GM18520 (cell line): ENCODE results near the gene ARFGEF3.

ENCODE experiments used
- ATAC-seq: cut with Tn5 transposase; IDR thresholded peaks from one replicate; pipeline ENCODE4 v1.9.1; 2021; ENCODE audit not compliant: unreplicated experiment

ARFGEF3 gene

DNA sequence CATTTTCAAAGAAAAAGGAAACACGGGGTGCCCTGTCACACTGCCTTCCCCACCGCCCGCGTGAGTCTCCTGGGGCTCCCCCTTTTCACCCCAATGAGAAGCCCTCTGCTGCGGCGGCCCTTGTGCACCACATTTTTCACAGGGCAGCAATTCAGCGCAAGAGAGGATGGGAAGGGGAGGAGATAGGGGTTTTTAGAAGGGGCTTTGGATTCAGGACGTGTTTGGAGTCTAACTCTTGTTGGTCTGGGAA lies 726 bp upstream of the ARFGEF3 start:
- ATAC-seq: no peak

DNA sequence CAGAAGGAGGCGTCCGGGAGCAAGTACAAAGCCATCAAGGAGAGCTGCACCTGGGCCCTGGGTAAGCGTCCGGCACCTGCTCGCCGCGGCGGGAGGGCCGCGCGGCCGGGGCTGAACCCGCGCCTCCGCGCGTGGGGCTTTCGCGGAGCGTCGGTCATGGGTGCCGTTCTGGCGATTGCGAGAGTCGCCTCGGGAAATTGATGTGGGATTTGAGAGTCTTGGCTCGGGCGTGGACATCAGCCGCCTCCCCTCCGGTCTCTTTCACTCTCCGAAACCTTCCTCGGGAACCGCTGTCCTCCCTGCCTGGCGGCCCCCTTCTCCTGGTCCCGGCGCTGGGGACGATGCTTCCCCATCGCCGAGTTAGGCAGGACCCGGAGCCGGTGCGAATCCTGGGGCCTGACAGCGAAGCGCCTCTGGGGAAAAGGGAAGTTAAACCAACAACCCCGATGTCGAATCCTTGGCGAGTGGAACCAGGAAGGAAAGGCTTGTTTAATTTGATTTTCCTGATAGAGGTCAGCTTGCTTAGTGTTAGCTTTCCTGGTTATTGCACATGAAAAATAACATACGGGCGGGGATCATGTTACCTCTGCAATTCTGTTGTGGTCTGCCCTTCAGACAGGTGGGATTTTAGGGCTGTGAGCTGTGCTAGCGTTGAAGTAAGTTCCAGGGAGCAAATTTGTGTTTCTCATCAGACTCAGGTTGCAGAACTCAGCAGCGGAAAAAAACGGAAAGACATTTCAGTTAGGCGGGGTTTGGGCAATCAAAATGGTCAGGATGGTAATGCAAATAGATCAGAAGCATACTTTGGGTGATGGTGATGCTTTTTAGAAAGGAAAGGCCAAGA lies 594 bp downstream of the ARFGEF3 start:
- no peak for ATAC-seq

DNA sequence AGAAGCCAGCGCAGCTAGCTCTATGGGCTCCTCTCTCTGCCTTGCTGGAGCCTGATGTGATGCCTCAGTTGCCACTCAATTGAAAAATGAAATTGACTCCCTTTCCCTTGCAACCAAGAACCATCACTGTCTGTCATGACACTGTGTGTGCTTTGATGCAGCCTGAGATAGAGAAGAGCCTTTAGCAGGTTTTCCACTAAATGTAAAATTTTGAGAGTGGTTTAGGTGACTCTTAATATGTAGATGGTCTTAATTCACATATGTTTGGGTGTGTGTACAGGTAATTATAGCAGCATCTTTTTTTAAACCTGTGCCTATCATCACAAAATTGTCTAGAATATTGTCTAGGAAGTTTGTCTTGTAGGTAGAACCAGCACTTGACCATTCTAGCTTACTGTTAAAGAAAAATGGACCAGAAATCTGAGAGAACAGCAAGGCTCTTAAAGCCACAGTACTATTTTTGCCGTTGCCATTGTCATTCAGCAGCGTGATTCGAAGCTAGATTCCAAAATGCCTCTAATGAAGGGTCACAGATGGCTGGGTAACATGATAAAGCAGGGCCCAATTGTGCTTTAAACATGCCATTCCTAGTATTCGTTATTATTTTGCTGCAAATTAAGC lies 1.3 kb downstream of the ARFGEF3 start:
- no peak for ATAC-seq

DNA sequence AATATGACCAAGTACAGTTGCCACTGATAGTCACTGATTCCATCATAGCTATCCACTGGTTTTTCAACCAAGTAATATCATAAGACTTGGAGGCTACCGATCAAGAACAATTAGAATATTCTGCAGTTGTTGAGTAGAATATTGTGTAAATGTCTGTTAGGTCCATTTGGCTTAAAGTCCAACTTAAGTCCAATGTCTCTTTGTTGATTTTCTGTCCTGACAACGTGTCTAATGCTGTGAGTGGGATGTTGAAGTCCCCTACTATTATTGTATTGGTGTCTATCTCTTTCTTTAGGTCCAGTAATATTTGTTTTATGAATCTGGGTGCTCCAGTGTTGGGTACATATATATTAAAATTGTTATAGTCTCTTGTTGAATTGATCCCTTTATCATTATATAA lies 13.9 kb downstream of the ARFGEF3 start:
- ATAC-seq: no peak

DNA sequence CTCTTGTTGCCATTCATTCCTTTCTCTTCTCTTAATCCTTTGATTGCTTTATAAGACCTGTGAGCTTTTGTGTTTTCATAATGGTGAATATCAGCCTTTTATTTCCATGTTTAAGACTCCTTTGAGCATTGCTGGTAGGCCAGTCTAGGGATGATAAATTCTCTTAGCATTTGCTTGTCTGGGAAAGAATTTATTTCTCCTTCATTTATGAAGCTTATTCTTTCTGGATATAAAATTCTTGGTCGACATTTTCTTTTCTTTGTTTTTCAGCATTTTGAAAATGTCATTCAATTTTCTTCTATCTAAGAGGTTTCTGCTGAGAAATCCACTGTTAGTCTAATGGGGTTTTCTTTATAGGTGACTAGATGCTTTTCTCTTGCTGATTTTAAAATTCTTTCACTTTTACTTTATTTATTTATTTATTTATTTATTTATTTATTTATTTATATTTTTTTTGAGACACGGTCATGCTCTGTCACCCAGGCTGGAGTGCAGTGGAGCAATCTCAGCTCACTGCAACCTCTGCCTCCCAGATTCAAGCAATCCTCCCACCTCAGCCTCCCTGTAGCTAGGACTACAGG lies 15.0 kb downstream of the ARFGEF3 start:
- ATAC-seq: no peak

DNA sequence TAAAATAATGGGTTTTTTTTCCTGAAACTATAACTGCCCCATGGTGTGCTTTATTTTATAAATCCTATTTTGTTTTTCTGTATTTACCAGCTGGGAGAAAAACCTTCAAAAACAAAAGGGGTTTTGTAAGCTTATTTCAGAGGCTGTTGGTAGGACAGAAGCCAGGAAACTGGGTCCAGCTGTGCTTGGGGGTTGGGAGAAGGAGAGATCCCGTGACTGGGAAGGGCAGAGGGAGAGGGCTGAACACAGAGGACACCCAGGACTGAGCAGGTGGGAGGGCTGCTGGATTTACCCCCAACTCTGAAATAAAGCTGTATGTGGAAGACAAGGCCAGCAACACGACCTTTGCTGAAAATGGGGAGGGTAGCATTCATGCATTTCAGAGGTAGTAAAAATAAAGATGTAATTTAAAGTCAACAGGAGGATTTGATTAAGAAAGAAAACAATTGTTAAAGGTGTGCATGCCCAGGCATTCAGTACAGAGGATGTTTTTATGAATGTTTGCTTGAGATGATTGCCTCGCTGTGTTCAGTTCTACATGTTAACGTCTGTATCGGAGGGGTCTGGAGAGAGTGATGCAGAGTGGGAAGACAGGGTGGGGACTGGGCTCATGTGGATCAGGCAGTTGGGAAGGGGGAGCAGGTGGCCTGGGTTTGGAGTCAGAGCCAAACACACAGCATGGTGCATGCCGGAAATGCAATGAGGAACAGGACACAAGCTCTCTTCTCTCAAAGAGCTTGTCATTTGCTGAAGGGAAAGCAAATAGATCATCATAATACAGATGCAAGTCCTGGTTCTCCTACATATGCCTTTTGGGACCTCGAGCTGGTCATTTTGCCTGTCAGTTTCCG lies 21.4 kb downstream of the ARFGEF3 start:
- no peak for ATAC-seq

DNA sequence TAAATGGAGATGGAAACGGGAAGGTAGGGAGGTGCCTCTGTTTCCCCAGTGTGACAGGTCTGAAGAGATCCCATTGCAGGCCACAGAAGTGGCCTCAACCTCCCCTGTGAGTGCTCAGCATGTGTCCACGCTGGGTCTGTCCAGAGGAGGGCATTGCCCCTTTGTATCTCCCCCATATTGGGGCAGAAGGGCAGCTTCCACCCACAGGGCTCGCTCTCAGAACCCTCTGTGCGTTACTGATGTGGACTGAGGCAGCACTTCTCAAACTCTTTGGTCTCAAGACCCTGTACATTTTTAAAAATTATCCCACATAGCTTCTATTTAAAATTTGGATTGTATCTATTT lies 22.0 kb downstream of the ARFGEF3 start:
- ATAC-seq: no peak

DNA sequence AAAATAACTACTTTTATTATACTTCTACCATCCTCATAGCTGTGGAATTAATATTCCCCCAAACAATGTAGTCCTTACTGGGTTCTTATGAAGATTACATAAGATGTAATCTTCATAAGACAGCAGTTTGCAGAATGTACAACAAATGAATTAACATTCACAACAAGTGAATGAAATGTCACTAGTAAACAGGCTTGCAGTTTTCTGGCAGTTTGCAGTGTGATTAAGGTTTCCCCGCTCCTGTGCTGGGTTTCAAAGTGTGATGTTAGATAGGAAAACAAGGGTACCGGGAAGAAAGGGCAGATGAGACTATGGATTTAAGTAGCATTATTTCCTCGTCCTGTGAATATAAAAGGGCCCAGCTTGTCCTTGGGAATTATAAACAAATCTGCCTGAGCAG lies 22.5 kb downstream of the ARFGEF3 start:
- no peak for ATAC-seq

DNA sequence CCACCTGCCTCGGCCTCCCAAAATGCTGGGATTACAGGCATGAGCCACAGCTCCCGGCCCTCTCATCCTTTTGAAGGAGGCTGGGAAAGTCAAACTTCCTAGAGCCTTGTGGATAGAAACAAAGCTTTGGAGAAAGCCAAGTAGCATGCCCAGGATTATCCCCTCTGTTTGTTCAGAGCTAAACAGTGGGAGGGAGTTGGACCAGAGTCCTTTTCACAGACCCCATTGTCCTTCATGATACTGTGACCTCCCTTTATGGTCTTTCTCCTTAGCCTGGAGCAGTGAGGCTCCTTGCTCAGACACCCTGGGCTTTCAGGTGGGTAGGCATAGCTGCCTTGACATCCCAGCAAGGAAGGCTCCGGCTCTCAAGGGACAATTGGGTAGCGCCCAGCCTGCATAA lies 25.4 kb downstream of the ARFGEF3 start:
- ATAC-seq: no peak

DNA sequence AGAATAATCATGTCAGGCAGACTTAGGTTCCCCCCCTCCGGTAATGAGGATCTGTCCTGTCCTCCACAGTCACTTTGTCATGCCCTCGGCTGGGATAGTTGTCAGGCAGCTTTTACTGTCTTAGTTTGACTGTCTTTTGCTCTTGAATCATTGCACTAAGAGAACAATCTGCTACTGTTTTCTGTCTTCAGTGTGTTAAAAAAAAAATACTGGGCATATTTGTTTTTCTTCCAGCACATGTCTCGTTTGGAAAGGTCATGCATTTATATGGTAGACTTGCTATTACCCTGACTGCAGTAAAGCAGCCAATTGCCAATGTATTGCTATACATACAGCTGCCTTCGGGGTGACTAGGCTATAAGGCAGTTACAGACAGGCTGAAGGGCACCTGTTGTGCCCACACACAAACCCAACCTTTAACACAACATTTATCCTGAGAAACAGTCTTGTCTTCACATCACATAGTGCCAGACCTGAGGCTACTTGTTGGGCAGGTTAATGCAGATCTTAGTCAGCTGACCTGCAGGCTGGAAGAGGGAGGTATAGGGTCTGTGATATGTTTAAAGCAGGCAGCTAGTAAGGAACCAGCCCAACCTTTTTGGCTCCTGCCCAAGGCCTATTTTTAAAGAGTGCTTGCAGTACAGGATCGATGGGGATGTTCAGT lies 26.7 kb downstream of the ARFGEF3 start:
- ATAC-seq: no peak

DNA sequence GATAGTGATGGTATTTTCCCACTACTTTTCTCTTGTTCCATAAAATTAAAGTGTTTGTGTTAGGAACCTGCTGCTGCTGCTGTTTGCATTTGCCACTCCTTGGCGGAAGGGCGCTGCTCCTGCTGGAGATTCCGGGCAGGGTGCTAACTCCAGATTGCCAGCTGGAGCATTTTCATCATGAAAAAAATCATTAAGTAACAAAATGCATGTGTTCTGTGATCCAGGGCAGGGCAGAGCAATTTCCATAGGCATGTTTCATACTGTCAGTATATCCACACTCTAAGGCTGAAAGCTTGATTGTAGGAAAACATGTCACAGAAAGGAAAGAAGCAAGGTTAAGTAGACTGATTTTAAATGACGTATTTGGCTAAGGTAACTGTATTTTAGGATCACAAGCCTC lies 32.5 kb downstream of the ARFGEF3 start:
- no peak for ATAC-seq

DNA sequence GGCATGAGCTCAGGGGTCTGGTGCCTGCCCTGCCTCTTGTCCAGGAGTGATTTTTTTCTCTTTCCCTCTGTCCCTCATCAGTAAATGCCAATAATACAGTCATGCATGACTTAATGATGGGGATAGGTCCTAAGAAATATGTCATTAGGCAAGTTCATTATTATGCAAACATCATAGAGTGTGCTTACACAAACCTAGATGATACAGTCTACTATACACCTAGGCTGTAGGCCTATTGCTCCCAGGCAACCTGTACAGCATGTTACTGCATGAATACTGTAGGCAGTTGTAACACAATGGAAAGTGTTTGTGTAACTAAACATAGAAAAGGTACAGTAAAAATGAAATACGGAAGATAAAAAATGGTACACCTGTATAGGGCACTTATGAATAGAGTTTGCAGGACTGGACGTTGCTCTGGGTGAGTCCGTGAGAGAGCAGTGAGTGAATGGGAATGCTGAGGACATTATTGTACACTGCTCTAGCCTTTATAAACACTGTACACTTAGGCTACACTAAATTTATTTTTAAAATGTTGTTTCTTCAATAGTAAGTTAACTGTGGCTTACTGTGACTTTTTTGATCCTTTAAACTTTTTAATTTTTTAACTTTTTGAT lies 34.5 kb downstream of the ARFGEF3 start:
- ATAC-seq: no peak

DNA sequence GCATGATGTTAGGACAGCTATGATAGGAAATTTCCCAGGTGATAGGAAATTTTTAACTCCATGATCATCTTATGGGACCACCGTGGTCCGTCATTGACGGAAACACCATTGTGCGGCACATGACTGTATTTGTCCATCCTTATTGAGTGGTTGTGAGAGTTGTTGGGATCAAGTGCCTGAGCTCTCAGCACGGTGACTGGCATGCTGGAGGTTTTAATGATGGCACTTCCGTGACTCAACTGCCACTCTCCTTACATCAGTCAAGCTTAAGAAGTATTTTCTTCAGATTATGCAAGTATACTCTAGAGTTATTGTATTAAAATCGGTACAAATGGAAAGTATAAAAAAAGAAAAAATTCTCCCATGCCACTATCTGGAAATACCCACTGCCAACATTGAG lies 35.8 kb downstream of the ARFGEF3 start:
- no peak for ATAC-seq

DNA sequence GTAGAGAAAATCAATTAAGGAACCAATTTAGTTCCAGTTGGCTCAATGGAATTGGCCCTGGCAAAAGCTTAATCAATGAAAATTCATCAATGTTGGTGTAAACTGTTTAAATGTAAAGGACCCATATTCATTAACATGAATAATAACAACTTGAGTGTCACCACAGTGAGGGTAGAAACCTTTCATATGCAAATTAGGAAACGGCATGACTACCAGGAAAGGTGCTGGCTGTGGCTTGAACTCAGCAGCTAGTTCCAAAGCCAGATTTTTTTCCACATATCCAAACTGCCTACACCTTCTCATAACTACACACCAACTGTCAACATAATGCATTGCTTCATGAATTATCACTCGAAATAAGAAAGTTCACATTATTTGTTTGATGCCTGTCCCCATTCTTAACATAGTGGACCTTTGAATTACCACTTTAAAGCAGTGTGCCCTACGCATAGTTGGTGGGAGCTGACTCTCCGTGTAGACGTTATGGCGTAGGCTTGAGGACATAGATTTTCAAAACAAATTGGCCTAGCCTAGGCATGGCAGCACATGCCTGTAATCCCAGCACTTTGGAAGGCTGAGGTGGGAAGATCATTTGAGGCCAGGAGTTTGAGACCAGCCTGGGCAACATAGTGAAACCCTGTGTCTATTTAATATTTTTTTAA lies 36.8 kb downstream of the ARFGEF3 start:
- ATAC-seq: no peak

DNA sequence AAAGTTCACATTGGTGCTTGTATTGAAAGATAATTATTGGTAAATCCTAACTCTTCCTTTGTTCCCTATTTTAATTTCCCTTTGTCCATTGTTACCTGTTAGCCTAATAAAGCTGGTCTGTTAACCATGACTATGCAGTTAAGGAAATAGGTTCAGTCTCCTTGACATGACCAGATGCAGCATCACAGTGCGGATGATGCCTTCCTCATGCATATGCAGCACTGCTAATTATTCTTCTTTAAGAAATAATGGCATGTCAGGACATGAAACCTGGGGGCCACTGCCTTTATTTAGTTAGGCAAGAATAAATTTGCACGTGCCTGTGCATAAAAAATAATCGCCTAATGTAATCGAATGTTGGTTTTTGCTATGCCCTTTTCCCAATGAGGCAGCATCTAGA lies 40.1 kb downstream of the ARFGEF3 start:
- ATAC-seq: no peak

DNA sequence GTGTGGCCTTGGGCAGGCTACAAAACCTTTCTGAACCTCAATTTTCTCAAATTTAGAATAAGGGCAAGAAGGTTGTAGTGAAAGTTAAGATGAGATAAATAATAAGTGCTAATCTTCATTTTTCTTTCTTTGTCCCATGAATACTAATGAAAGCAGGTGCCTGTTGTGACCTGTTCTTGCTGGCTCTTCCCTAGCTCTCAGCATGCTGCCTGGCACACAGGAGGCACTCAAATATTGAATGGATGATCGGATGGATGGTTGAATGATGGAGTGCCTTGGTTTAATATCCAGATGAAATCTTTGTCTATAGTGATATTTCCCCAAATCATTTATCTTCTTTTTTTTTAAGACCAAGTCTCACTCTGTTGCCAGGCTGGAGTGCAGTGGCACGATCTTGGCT lies 41.6 kb downstream of the ARFGEF3 start:
- ATAC-seq: no peak

DNA sequence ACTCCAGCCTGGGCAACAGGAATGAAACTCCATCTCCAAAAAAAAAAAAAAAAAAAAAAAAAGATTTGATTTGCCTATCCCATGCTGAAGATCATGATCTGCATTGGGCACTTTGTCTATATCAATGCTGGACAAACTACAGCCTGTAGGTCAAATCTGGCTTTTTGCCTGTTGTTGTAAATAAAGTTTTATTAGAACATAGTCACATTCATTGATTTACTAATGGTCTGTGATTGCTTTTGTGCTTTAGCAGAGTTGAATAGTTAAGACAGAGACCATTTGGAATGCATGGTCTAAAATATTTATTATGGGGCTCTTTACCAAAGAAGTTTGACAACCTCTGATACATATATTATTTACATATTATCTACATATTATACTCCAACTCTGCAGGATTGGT lies 42.6 kb downstream of the ARFGEF3 start:
- no peak for ATAC-seq

DNA sequence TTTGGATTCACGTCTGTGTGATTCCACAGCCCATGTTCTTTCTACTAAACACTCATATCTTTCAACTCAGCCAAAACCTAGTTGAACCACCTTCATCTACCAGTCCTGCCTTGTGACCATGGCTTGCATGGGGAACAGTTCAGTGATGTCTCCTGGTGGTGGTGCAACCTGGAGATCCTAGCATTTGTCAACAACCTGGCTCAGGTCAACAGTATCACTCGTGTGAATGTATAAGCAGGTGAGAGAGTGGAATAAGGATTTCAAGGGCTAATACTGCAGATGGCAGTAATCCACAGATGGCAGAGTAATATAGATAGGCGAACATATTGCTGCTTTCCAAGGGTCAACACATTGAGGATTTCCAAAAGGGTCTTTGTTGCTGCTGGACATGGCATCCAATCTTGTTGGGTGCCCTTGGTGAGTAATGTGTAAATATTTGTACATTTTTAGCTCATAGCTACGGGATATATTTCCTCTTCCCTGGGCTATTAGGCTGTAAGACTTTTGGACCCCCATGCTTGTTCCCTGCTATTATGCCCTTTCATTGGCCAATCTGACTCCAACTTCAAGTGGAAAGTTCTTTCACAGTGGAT lies 43.1 kb downstream of the ARFGEF3 start:
- ATAC-seq: no peak

DNA sequence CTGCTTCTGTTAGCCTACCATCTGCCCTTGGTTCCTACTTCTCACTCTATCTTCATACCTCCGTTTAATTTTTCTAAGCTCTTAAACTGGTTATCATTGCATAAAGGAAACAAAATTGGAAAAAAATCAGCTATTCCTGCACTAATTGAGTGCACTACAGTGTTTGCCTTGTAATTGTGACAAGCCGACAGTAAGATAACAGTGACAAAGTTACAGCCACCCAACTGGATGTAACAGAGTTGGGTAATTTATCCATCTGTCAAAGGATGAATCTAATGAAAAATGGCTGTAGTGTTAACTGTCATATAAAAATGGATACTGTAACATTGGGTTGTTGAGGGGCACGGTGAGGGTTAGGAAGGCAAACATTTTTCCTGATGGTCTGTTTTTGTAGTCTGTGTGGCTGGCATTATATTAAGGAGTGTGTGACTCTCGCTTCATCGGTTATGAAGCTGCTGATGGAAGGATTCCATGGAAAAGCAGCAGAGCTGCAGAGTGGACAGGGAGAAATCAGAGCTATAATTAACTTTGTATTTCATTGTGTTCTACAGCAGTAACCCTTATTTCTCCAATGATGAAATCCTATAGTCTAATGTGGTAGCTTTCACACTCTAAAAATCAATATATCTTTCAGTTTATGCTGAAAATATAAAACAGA lies 43.8 kb downstream of the ARFGEF3 start:
- no peak for ATAC-seq

DNA sequence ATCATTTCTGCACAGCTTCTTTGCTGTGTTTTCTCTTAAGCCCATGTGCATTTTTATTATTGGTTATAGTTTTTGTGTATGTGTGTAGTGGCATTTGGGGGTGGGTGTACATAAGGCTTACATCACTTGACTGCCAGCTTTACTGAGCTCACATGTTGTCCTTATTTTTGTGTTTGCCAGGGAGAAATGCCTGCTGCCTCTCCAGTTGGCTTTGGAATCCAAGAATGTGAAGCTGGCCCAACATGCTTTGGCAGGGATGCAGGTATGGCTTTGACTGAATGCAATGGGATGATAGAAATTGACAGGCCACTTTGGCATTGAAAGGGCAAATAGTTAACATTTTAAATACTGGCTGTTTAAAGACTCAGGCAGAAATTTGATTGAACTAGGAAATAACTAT lies 45.1 kb downstream of the ARFGEF3 start:
- no peak for ATAC-seq
